Measurements from ENCODE around the gene RPS19.

The RPS19 gene

DNA sequence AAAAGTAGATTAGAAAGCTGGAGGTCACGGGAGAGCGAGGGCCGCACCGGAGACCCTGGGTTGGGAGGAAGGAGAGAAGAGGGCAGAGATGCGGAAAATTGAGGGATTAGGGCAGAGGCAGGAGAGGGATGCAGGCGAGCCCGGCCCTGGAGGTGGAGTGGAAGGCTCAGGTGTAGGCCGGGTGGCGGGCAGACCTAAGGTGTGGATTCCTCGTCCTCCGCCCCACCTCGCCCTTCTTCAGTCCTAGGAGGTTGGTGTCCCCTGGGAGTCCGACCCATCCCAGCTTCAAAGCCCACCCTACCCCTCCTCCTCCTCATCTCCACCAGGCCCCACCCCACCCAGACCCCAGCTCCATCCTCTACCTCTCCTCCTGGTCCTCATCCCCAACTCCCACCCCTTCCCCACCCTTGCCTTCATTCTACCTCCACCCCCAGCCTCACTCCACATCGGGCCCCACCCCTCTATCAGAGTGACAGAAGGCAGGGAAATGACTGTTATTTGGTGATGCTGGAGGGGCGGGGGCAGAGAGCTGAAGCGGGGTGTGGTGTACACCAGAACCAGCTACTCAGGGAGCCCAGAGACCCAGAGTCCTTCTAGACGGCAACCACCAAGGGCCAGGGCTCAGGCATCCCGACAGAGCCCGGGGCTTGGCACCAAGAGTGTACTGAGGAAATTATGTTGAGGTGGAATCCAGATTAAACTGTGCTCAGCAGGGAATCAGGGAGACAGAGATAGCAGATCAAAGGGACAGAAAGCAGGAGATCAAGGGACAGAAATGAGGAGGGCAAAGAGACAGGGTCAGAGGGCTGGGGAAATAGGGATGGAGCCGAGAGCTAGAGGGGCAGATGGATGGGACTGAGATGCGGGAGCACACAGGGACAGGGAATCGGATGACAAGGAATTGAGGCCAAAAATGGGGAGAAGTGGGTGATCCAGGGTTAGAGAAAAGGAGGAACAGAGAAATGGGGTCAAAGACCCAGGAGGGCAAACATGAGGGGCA, 61.8 kb downstream of the RPS19 start:
- H3K27ac ChIP-seq (ENCODE audit: low read length), result no peak overlapping the region
- no peak overlapping the region for H3K9ac ChIP-seq (ENCODE audit: low read length)
- peaks cover 99% of the 10 kb centered on the region for H3K27me3 ChIP-seq (ENCODE audit: control insufficient read depth, insufficient read depth, low read length)
- H3K4me3 ChIP-seq (ENCODE audit: low read length), result no peak overlapping the region
- no peaks in the 10 kb centered on the region for H3K36me3 ChIP-seq (ENCODE audit: control insufficient read depth, low read depth, low read length)
- H3K9me3 ChIP-seq (ENCODE audit: control insufficient read depth, low read depth, low read length), result no peaks in the 10 kb centered on the region
- H3K4me1 ChIP-seq (ENCODE audit: control insufficient read depth, low read depth, low read length), result peaks cover 3% of the 10 kb centered on the region
